Stimulated activated naive CD8-positive, alpha-beta T cell treated with anti-CD3 and anti-CD28 coated beads, Interleukin-15, Interleukin-2, amounts not matched to agents 100 U/mL and 50 U/mL, for 24 hours (primary cell): Measurements from ENCODE around the gene RFC5.

Source experiments
- ATAC-seq: fragments of 150-1000 bp; cut with Tn5 transposase; one replicate; pipeline ENCODE4 v1.10.0; 2021
- DNase-seq: peaks from one replicate; pipeline ENCODE4 v3.0.0; 2021

RFC5 gene

GRCh38 chr12:118016424-118017264, at the start of gene RFC5:
Gene RFC5, plus strand, starts transcription at chr12:118016703. Its CDS starts 125 bp downstream, at chr12:118016828.
- ATAC-seq (peak; percentile 96), DNase-seq (peak; percentile 99)

- no peak for ATAC-seq
- no peak for DNase-seq
Measured at GRCh38 chr12:117967043-117967442, 49.5 kb upstream of the RFC5 start.

GRCh38 chr12:117967512-117967911, 49.0 kb upstream of the RFC5 start:
- DNase-seq (no peak), ATAC-seq (no peak)

GRCh38 chr12:117968151-117968789, 48.2 kb upstream of the RFC5 start:
- ATAC-seq (no peak), DNase-seq (no peak)

GRCh38 chr12:117968826-117969659, 47.5 kb upstream of the RFC5 start, which contains the start of gene KSR2:
Gene KSR2, minus strand, starts transcription at chr12:117968990. Its CDS starts 735 bp downstream, at chr12:117968255.
- peak; percentile 57 for DNase-seq
- ATAC-seq: peak; percentile 71

- no peak for DNase-seq
- ATAC-seq: no peak
Measured at GRCh38 chr12:117970334-117970733, 46.2 kb upstream of the RFC5 start.

GRCh38 chr12:117972301-117972700, 44.2 kb upstream of the RFC5 start:
- ATAC-seq: no peak

GRCh38 chr12:117975006-117975405, 41.5 kb upstream of the RFC5 start:
- no peak for ATAC-seq
- DNase-seq: no peak

More at GRCh38 chr12:117972301-117972700, 44.2 kb upstream of the RFC5 start:
- no peak for DNase-seq

GRCh38 chr12:117977373-117977772, 39.1 kb upstream of the RFC5 start:
- no peak for DNase-seq
- ATAC-seq: no peak

GRCh38 chr12:117980616-117981015, 35.9 kb upstream of the RFC5 start:
- DNase-seq: no peak
- ATAC-seq: no peak

- ATAC-seq: no peak
- DNase-seq: no peak
Measured at GRCh38 chr12:117981267-117981666, 35.2 kb upstream of the RFC5 start.

- ATAC-seq: no peak
- no peak for DNase-seq
Measured at GRCh38 chr12:117985182-117985581, 31.3 kb upstream of the RFC5 start.

- DNase-seq (no peak), ATAC-seq (peak; percentile 73)
Measured at GRCh38 chr12:117986705-117987469, 29.6 kb upstream of the RFC5 start.

GRCh38 chr12:117994551-117995438, 21.7 kb upstream of the RFC5 start:
- no peak for DNase-seq
- ATAC-seq: peak; percentile 55

- ATAC-seq: no peak
- no peak for DNase-seq
Measured at GRCh38 chr12:117998719-117999118, 17.8 kb upstream of the RFC5 start.

GRCh38 chr12:117999806-118000205, 16.7 kb upstream of the RFC5 start:
- ATAC-seq (peak; percentile 9), DNase-seq (peak; percentile 10)

- ATAC-seq: no peak
- DNase-seq: no peak
Measured at GRCh38 chr12:118010903-118011302, 5.6 kb upstream of the RFC5 start.

GRCh38 chr12:118011377-118011776, 5.1 kb upstream of the RFC5 start:
- no peak for DNase-seq
- ATAC-seq: no peak

- ATAC-seq: no peak
- DNase-seq: no peak
Measured at GRCh38 chr12:118011961-118012360, 4.5 kb upstream of the RFC5 start.

GRCh38 chr12:118013283-118013682, 3.2 kb upstream of the RFC5 start:
- DNase-seq (no peak), ATAC-seq (no peak)

- DNase-seq (no peak), ATAC-seq (no peak)
Measured at GRCh38 chr12:118015306-118015705, 1.2 kb upstream of the RFC5 start.
